Islet of Langerhans (tissue), 1 donor: ENCODE data around the gene PPM1B.
"Not testable (repeated sequence)": the region's sequence is repeated elsewhere in the genome, so short reads cannot be mapped to it uniquely, and the experiment has no call there.

Experiments
- FAIRE-seq: peaks from one replicate; lab custom pipeline; 2011; peaks lifted over from hg19 to GRCh38; lab: Jason Lieb, UNC

Gene PPM1B

GRCh38 chr2:44168681-44169154 lies at the start of gene PPM1B:
Gene PPM1B, plus strand, starts transcription at chr2:44168875. Its CDS starts 32,325 bp downstream, at chr2:44201200.
- no peak for FAIRE-seq

GRCh38 chr2:44119878-44120277 lies 48.8 kb upstream of the PPM1B start:
- FAIRE-seq: no peak

- FAIRE-seq: no peak
Observed at GRCh38 chr2:44120428-44120827, 48.2 kb upstream of the PPM1B start.

- FAIRE-seq: no peak
Observed at GRCh38 chr2:44121899-44122298, 46.8 kb upstream of the PPM1B start.

GRCh38 chr2:44124500-44124899 lies 44.2 kb upstream of the PPM1B start:
- FAIRE-seq: no peak

- no peak for FAIRE-seq
Observed at GRCh38 chr2:44126106-44126797, 42.4 kb upstream of the PPM1B start.

GRCh38 chr2:44130441-44130840 lies 38.2 kb upstream of the PPM1B start:
- FAIRE-seq: peak; percentile 94

- no peak for FAIRE-seq
Observed at GRCh38 chr2:44131177-44131576, 37.5 kb upstream of the PPM1B start.

- FAIRE-seq: not testable (repeated sequence)
Observed at GRCh38 chr2:44133602-44134001, 35.1 kb upstream of the PPM1B start.

- no peak for FAIRE-seq
Observed at GRCh38 chr2:44134848-44135247, 33.8 kb upstream of the PPM1B start.

GRCh38 chr2:44135296-44135695 lies 33.4 kb upstream of the PPM1B start:
- FAIRE-seq: no peak

GRCh38 chr2:44135771-44136170 lies 32.9 kb upstream of the PPM1B start:
- no peak for FAIRE-seq

GRCh38 chr2:44136252-44136651 lies 32.4 kb upstream of the PPM1B start:
- FAIRE-seq: no peak

- no peak for FAIRE-seq
Observed at GRCh38 chr2:44137048-44137447, 31.6 kb upstream of the PPM1B start.

- FAIRE-seq: no peak
Observed at GRCh38 chr2:44137872-44138551, 30.7 kb upstream of the PPM1B start.

GRCh38 chr2:44139741-44140140 lies 28.9 kb upstream of the PPM1B start:
- no peak for FAIRE-seq

GRCh38 chr2:44142306-44142705 lies 26.4 kb upstream of the PPM1B start:
- FAIRE-seq: no peak

- no peak for FAIRE-seq
Observed at GRCh38 chr2:44143701-44144100, 25.0 kb upstream of the PPM1B start.

GRCh38 chr2:44148999-44149398 lies 19.7 kb upstream of the PPM1B start:
- FAIRE-seq: no peak

- FAIRE-seq: no peak
Observed at GRCh38 chr2:44150473-44150872, 18.2 kb upstream of the PPM1B start.

- FAIRE-seq: no peak
Observed at GRCh38 chr2:44152865-44153669, 15.6 kb upstream of the PPM1B start.

- no peak for FAIRE-seq
Observed at GRCh38 chr2:44155666-44156446, 12.8 kb upstream of the PPM1B start.
